Liver (tissue), 9 donors: Measurements from ENCODE around the gene EBF3. TPM values are rescaled to one million over a fixed set of nuclear protein-coding genes. Genes with fewer than 3 reads are reported as not detected.
A peak's percentile ranks its signal among the peaks of the same experiment; 100 is the strongest.

ENCODE experiments used
- DNase-seq: peaks from one replicate; pipeline ENCODE4 v3.0.0-alpha.2; 2017; ENCODE audit warnings: low spot score
- H3K27ac ChIP-seq, 2 donors: one replicate each; pipeline ENCODE4 v1.7.0; 2013; ENCODE audit warnings: inconsistent platforms in 2 of 2, low read length in 2 of 2, control low read depth in 1 of 2, low read depth in 1 of 2, mild to moderate bottlenecking in 1 of 2
- H3K27me3 ChIP-seq, 4 donors: one replicate each; pipeline versions ENCODE4 v1.6.1 to v1.7.0; 2013; ENCODE audit warnings: low read length in 3 of 4, inconsistent platforms in 1 of 4, mild to moderate bottlenecking in 1 of 4, moderate library complexity in 1 of 4; ENCODE audit not compliant: control insufficient read depth in 4 of 4, insufficient read depth in 4 of 4
- H3K36me3 ChIP-seq, 4 donors: one replicate each; pipeline versions ENCODE4 v1.6.1 to v1.7.0; 2013; ENCODE audit warnings: low read length in 3 of 4, mild to moderate bottlenecking in 3 of 4, low read depth in 1 of 4, moderate library complexity in 1 of 4; ENCODE audit not compliant: control insufficient read depth in 4 of 4, insufficient read depth in 3 of 4
- H3K4me1 ChIP-seq, 4 donors: one replicate each; pipeline versions ENCODE4 v1.6.1 to v1.7.0; 2013; ENCODE audit warnings: low read length in 3 of 4, mild to moderate bottlenecking in 3 of 4, moderate library complexity in 1 of 4; ENCODE audit not compliant: control insufficient read depth in 4 of 4, insufficient read depth in 4 of 4
- H3K4me3 ChIP-seq, 3 donors: one replicate each; pipeline versions ENCODE4 v1.6.1 to v1.7.0; 2013; ENCODE audit warnings: low read length in 3 of 3, control low read depth in 1 of 3, low read depth in 1 of 3, mild to moderate bottlenecking in 1 of 3
- H3K9ac ChIP-seq, 2 donors: one replicate each; pipeline ENCODE4 v1.7.0; 2013; ENCODE audit warnings: low read length in 2 of 2, mild to moderate bottlenecking in 2 of 2, moderate library complexity in 2 of 2, control low read depth in 1 of 2, low read depth in 1 of 2
- H3K9me3 ChIP-seq, 4 donors: one replicate each; pipeline versions ENCODE4 v1.6.1 to v1.7.0; 2013; ENCODE audit warnings: low read length in 3 of 4; ENCODE audit not compliant: control insufficient read depth in 4 of 4
- CTCF ChIP-seq: fragments of 150-350 bp; IDR thresholded peaks from 2 replicates; pipeline ENCODE4 v1.5.1; 2017; ENCODE audit warnings: improper control_type of control experiment, low read depth, low read length; ENCODE audit not compliant: missing input control
- EGR1 ChIP-seq, 2 donors: IDR thresholded peaks; 2 replicates each; pipeline ENCODE4 v1.6.1; 2016 to 2018; ENCODE audit warnings: antibody characterized with exemption in 2 of 2, low read depth in 2 of 2
- FOXA2 ChIP-seq: IDR thresholded peaks from 2 replicates; pipeline ENCODE4 v1.6.1; 2016; ENCODE audit warnings: antibody characterized with exemption
- HNF4A ChIP-seq, 2 donors: conservative IDR thresholded peaks; 2 replicates each; pipeline ENCODE4 v1.6.1; 2016; ENCODE audit warnings: antibody characterized with exemption in 2 of 2, mild to moderate bottlenecking in 2 of 2
- HNF4G ChIP-seq: IDR thresholded peaks from 2 replicates; pipeline ENCODE4 v1.6.1; 2016; ENCODE audit warnings: antibody characterized with exemption
- MAX ChIP-seq: IDR thresholded peaks from 2 replicates; pipeline ENCODE4 v1.6.1; 2016; ENCODE audit warnings: antibody characterized with exemption
- NR2F2 ChIP-seq: IDR thresholded peaks from 2 replicates; pipeline ENCODE4 v1.6.1; 2016; ENCODE audit warnings: antibody characterized with exemption
- RAD21 ChIP-seq, 2 donors: IDR thresholded peaks; 2 replicates each; pipeline ENCODE4 v1.6.1; 2016; ENCODE audit warnings: antibody characterized with exemption in 2 of 2, mild to moderate bottlenecking in 2 of 2
- RXRA ChIP-seq, 2 donors: IDR thresholded peaks; 2 replicates each; pipeline ENCODE4 v1.6.1; 2017 to 2018; ENCODE audit warnings: antibody characterized with exemption in 2 of 2, mild to moderate bottlenecking in 1 of 2
- SP1 ChIP-seq: IDR thresholded peaks from 2 replicates; pipeline ENCODE4 v1.6.1; 2018; ENCODE audit warnings: antibody characterized with exemption, mild to moderate bottlenecking
- TAF1 ChIP-seq: conservative IDR thresholded peaks from 2 replicates; pipeline ENCODE4 v1.6.1; 2016; ENCODE audit warnings: antibody characterized with exemption, mild to moderate bottlenecking
- YY1 ChIP-seq: IDR thresholded peaks from 2 replicates; pipeline ENCODE4 v1.6.1; 2016; ENCODE audit warnings: antibody characterized with exemption, mild to moderate bottlenecking
- ZBTB33 ChIP-seq: IDR thresholded peaks from 2 replicates; pipeline ENCODE4 v1.6.1; 2016; ENCODE audit warnings: antibody characterized with exemption
- WGBS: extraction: QIAGEN DNeasy Blood & Tissue Kit; methylation state at CpG from one replicate; pipeline ENCODE4 v1.1.7; 2013; 5-methylcytosine and 5-hydroxymethylcytosine counted together
- polyA plus RNA-seq, 2 donors: library from polyadenylated mRNA; stranded (reverse) in 1 of 2; unstranded in 1 of 2; fragments of 200-250 nt in 1 of 2; fragments of >200 nt in 1 of 2; fragmentation: Nextera tagmentation in 1 of 2; extraction: Ambion mirVana in 1 of 2; gene quantifications; one replicate each; pipeline versions ENCODE4 v1.2.1 to v1.2.3, GENCODE V29; 2013 to 2015
- total RNA-seq, 2 donors: library from RNA; depleted of rRNA; stranded (reverse); fragments of >200 nt; gene quantifications; one replicate each; pipeline ENCODE4 v1.2.3, GENCODE V29; 2014
- donor health status: healthy.
- donor health status: healthy.
- donor health status: healthy.
- donor health status: healthy.
- donor health status: healthy.

EBF3 gene
- total and polyA plus RNA-seq, 4 donors = 0.02 to 0.08 TPM; not detected in 2

GRCh38 chr10:129958629-129959543, 5.2 kb downstream of the EBF3 start:
- peaks cover 15 to 34% (median 24%) of the 10 kb centered on the region in 4 donors for H3K4me1 ChIP-seq
- H3K4me3 ChIP-seq = peak overlapping the region in 1 of 3 donors; percentile 34
- no peak for DNase-seq
- H3K27me3 ChIP-seq = peaks cover 8 to 46% (median 29%) of the 10 kb centered on the region in 4 donors
- H3K27ac ChIP-seq = no peak overlapping the region
- no peaks in the 10 kb centered on the region for H3K36me3 ChIP-seq
- no peak overlapping the region for H3K9ac ChIP-seq
- WGBS = 6% methylated on average over 103 of the region's 103 CpGs
- H3K9me3 ChIP-seq = peaks cover 0 to 3% (median 0%) of the 10 kb centered on the region in 4 donors
- TF ChIP-seq RAD21 (IDR thresholded peaks at IDR 0.05) (no peak), HNF4A (conservative IDR thresholded peaks at IDR 0.05) (no peak), MAX (no peak), SP1 (no peak), EGR1 (IDR thresholded peaks at IDR 0.05; ENCODE audit: low read depth in 2 of 2) (no peak), TAF1 (no peak), NR2F2 (no peak), YY1 (no peak), ZBTB33 (no peak), CTCF (no peak), FOXA2 (no peak), RXRA (IDR thresholded peaks at IDR 0.05) (no peak)

- Histone ChIP-seq H3K27ac (no peak overlapping the region), H3K9ac (no peak overlapping the region), H3K27me3 (peaks cover 8 to 47% (median 30%) of the 10 kb centered on the region in 4 donors), H3K9me3 (peaks cover 0 to 3% (median 0%) of the 10 kb centered on the region in 4 donors), H3K4me3 (peak overlapping the region in 1 of 3 donors; percentile 34), H3K36me3 (no peaks in the 10 kb centered on the region), H3K4me1 (peaks cover 11 to 27% (median 17%) of the 10 kb centered on the region in 4 donors)
- 24% methylated on average over 16 of the region's 16 CpGs for WGBS
- no peak for DNase-seq
- no peak for TF ChIP-seq HNF4G
- no peak for TF ChIP-seq RXRA (IDR thresholded peaks at IDR 0.05)
These were observed 5.9 kb downstream of the EBF3 start for GRCh38 chr10:129958148-129958628.
